Neutrophil (primary cell): ENCODE data around the gene KYNU.

Experiments
- H3K27ac ChIP-seq: fragments of 200-600 bp; sonication (generic); 2 replicates; pipeline ENCODE4 v1.5.1; 2016; ENCODE audit warnings: mild to moderate bottlenecking, moderate library complexity
- H3K27me3 ChIP-seq: fragments of 200-600 bp; sonication (generic); 2 replicates; pipeline ENCODE4 v1.6.0; 2016; ENCODE audit warnings: mild to moderate bottlenecking
- H3K36me3 ChIP-seq: fragments of 200-600 bp; sonication (generic); 2 replicates; pipeline ENCODE4 v1.5.1; 2017
- H3K4me1 ChIP-seq, 2 experiments: fragments of 200-600 bp in 1 of 2; sonication (generic) in 1 of 2; 1 replicate in 1 of 2; 2 replicates in 1 of 2; pipeline versions ENCODE4 v1.5.1 to v1.6.1; 2013 to 2016; ENCODE audit warnings: low read depth in 1 of 2, low read length in 1 of 2, mild to moderate bottlenecking in 1 of 2, moderate library complexity in 1 of 2; ENCODE audit not compliant: control insufficient read depth in 1 of 2, insufficient read depth in 1 of 2
- H3K4me3 ChIP-seq, 2 experiments: fragments of 200-600 bp in 1 of 2; sonication (generic) in 1 of 2; 1 replicate in 1 of 2; 2 replicates in 1 of 2; pipeline ENCODE4 v1.5.1; 2013 to 2016; ENCODE audit warnings: low read depth in 1 of 2, low read length in 1 of 2, mild to moderate bottlenecking in 1 of 2, moderate library complexity in 1 of 2
- H3K9me3 ChIP-seq: fragments of 200-600 bp; sonication (generic); 2 replicates; pipeline ENCODE4 v1.5.1; 2016
- TF ChIP-seq, protein P1 (sequence below): fragments of 200-600 bp; sonication (generic); IDR thresholded peaks from 2 replicates; pipeline ENCODE4 v1.5.1; 2016; ENCODE audit warnings: antibody characterized with exemption

Gene KYNU

DNA sequence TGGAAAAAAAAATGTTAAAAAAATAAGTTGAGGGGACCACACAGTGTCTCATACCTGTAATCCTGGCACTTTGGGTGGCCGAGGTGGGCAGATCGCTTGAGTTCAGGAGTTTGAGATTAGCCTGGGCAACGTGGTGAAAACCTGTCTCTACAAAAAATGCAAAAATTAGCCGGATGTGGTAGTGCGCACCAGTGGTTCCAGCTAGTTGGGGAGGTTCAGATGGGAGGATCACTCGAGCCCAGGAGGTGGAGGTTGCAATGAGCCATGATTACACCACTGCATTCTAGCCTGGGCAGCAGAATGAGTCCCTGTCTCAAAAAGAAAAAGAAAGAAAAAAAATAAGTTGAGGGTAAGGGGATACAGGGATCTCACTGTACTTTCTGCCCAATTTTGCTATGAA lies 6.1 kb upstream of the KYNU start:
- TF ChIP-seq, protein P1, sequence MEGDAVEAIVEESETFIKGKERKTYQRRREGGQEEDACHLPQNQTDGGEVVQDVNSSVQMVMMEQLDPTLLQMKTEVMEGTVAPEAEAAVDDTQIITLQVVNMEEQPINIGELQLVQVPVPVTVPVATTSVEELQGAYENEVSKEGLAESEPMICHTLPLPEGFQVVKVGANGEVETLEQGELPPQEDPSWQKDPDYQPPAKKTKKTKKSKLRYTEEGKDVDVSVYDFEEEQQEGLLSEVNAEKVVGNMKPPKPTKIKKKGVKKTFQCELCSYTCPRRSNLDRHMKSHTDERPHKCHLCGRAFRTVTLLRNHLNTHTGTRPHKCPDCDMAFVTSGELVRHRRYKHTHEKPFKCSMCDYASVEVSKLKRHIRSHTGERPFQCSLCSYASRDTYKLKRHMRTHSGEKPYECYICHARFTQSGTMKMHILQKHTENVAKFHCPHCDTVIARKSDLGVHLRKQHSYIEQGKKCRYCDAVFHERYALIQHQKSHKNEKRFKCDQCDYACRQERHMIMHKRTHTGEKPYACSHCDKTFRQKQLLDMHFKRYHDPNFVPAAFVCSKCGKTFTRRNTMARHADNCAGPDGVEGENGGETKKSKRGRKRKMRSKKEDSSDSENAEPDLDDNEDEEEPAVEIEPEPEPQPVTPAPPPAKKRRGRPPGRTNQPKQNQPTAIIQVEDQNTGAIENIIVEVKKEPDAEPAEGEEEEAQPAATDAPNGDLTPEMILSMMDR = no peak
- Histone ChIP-seq H3K4me1 (peaks cover 0 to 9% of the 10 kb centered on the region in 2 experiments), H3K4me3 (no peak overlapping the region), H3K27me3 (no peaks in the 10 kb centered on the region), H3K27ac (no peak overlapping the region), H3K9me3 (no peaks in the 10 kb centered on the region), H3K36me3 (no peaks in the 10 kb centered on the region)

DNA sequence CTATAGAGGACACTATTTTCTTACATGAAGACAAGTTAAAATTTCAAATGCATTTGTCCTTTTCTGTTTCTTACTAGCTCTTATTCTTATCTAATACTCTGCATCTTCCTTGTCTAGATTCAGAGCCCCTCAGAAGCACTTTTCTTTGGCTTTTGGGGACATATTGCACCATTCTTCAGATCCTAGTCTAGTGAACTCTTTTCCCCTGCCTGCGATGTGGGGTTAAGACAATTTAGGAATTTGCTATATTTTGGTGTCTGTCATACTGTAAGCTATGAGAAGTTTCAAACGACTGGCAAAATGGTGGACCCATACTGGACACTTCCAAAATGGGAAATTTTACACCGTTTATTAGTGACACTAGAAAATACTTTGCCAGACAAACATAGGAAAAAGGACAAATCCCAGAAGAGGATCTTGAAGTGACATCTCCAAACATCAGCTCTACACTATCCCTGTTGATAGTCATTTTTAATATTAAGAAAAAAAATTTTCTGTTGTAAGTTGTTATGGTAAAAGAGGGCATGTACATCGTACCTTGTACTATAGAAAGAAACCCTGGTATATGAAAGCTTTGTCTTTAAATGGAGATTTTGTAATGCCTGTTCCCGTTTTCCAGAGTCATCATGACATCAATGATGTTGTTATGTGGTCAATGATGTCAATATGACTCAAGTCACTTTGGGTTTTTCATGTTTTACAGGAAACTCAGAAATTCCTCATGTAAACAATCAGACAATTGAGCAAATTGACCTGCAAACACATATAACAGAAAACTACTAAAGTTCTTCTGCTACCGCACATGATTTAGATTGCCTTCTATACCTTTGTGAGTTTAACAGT lies 4.4 kb upstream of the KYNU start:
- Histone ChIP-seq H3K27ac (peak overlapping the region; percentile 61), H3K4me1 (peaks cover 0 to 5% of the 10 kb centered on the region in 2 experiments)
- TF ChIP-seq, protein P1 = no peak

DNA sequence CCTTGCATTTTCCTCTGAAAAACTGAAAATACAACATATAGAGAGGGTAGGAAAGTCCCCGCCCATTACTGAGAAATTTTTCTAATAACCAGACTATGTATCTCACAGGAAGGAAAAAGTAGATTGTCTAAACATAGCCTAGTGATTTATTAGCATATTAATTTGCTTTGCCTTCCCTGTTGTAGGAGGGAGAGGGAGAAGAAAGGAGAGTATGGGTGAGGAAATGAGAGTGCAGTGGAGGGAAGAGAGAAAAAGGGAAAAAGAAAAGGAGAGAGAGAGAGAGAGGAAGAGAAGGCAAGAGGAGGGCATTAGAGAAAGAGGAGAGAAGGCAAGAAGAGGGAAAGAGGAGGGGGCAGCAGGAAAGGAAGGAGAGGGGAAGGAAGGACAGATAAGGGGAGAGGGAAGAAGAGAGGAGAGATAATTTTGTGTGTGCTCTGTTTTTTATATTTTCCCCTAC lies 3.6 kb upstream of the KYNU start:
- Histone ChIP-seq H3K27me3 (no peaks in the 10 kb centered on the region), H3K36me3 (no peaks in the 10 kb centered on the region), H3K9me3 (no peaks in the 10 kb centered on the region), H3K4me3 (no peak overlapping the region), H3K27ac (peak overlapping the region; percentile 61), H3K4me1 (peaks cover 0 to 3% of the 10 kb centered on the region in 2 experiments)
- TF ChIP-seq, protein P1 = no peak

More for the DNA sequence above, 4.4 kb upstream of the KYNU start:
- H3K36me3 ChIP-seq = no peaks in the 10 kb centered on the region
- H3K27me3 ChIP-seq = no peaks in the 10 kb centered on the region
- no peaks in the 10 kb centered on the region for H3K9me3 ChIP-seq
- no peak overlapping the region for H3K4me3 ChIP-seq

DNA sequence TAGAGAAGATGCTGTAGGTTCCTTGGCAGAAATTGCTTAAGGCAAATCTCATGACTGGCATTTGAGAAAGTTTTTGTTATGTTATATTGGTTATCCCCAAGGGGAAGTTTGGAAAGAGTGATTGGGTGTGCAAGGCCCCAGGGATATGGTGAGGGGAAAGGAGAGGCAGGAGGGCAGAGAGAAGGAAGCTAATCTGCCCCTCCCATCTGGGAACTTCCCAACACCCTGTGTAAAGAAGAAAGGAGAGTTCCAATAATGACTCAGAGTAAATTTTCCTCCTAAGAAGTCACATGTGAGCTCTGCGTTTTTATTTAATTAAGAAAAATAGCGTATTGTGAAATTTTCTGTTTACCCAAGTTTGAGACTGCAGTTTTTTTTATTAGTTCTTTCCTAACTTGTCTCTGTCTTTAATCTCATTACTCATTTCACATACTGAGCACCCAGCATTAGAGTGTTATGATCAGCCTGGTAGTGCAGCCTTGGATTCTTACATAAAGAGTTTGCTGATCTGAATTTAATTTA lies 3.1 kb upstream of the KYNU start:
- TF ChIP-seq, protein P1 = no peak
- H3K36me3 ChIP-seq = no peaks in the 10 kb centered on the region
- peaks cover 0 to 3% of the 10 kb centered on the region in 2 experiments for H3K4me1 ChIP-seq
- no peaks in the 10 kb centered on the region for H3K27me3 ChIP-seq
- H3K4me3 ChIP-seq = no peak overlapping the region
- H3K27ac ChIP-seq = peak overlapping the region; percentile 61
- H3K9me3 ChIP-seq = no peaks in the 10 kb centered on the region

DNA sequence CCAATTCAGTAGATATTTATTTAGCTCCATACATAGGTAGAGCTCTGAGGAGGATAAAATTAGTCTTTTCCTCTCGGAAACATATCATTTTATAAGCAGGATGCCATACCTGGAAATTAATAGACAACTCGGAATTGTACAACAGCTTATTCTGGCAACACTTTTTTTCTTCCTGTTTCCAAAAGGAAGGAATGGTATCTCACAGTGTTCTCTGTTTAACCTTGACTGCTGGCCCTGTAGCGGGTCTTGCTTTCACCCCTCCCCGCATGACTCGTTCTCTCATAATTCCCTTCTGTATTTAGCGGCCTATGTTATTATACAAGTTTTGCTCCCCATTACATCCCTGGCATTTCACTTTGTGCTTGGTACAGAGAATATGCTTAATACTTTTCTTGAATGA lies 2.5 kb upstream of the KYNU start:
- no peaks in the 10 kb centered on the region for H3K36me3 ChIP-seq
- H3K27me3 ChIP-seq = no peaks in the 10 kb centered on the region
- H3K4me3 ChIP-seq = no peak overlapping the region
- peak overlapping the region; percentile 23 for H3K27ac ChIP-seq
- peaks cover 0 to 3% of the 10 kb centered on the region in 2 experiments for H3K4me1 ChIP-seq
- TF ChIP-seq, protein P1 = no peak
- no peaks in the 10 kb centered on the region for H3K9me3 ChIP-seq
